Measurements from ENCODE around the gene PTPRM.

GRCh38 chr18:7822435-7823331 lies 255.6 kb downstream of the PTPRM start:
- no peak for TF ChIP-seq POLR2AphosphoS5 (IDR thresholded peaks at IDR 0.05; ENCODE audit: low read depth)
- TF ChIP-seq, protein P1, sequence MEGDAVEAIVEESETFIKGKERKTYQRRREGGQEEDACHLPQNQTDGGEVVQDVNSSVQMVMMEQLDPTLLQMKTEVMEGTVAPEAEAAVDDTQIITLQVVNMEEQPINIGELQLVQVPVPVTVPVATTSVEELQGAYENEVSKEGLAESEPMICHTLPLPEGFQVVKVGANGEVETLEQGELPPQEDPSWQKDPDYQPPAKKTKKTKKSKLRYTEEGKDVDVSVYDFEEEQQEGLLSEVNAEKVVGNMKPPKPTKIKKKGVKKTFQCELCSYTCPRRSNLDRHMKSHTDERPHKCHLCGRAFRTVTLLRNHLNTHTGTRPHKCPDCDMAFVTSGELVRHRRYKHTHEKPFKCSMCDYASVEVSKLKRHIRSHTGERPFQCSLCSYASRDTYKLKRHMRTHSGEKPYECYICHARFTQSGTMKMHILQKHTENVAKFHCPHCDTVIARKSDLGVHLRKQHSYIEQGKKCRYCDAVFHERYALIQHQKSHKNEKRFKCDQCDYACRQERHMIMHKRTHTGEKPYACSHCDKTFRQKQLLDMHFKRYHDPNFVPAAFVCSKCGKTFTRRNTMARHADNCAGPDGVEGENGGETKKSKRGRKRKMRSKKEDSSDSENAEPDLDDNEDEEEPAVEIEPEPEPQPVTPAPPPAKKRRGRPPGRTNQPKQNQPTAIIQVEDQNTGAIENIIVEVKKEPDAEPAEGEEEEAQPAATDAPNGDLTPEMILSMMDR (conservative IDR thresholded peaks at IDR 0.05; ENCODE audit: low read depth in 2 of 2), result no peak
- TF ChIP-seq EZH2 (IDR thresholded peaks at IDR 0.05; ENCODE audit: low read depth, unreplicated experiment), result no peak
- TF ChIP-seq JUNB (IDR thresholded peaks at IDR 0.05; ENCODE audit: unreplicated experiment), result no peak
- TF ChIP-seq CREB1 (CRISPR knock-in tag; IDR thresholded peaks at IDR 0.05; ENCODE audit: low read depth), result no peak
- no peak for TF ChIP-seq ETS1 (IDR thresholded peaks at IDR 0.05)
- no peak for TF ChIP-seq REST (IDR thresholded peaks at IDR 0.05; ENCODE audit: unreplicated experiment)
- TF ChIP-seq STAT1 (IDR thresholded peaks at IDR 0.05; ENCODE audit: unreplicated experiment), result no peak
- TF ChIP-seq EZH2phosphoT487 (IDR thresholded peaks at IDR 0.05; ENCODE audit: unreplicated experiment), result no peak
- TF ChIP-seq NANOG (IDR thresholded peaks at IDR 0.05; ENCODE audit: borderline replicate concordance), result no peak
